GM19452 (cell line): ENCODE measurements around the gene ZDHHC3.

Experiments
- ATAC-seq: cut with Tn5 transposase; IDR thresholded peaks from one replicate; pipeline ENCODE4 v1.9.1; 2021; ENCODE audit not compliant: unreplicated experiment

ZDHHC3 gene

GRCh38 chr3:44930911-44931310 is 45.1 kb downstream of the ZDHHC3 start:
- no peak for ATAC-seq

GRCh38 chr3:44929782-44930181 is 46.2 kb downstream of the ZDHHC3 start:
- ATAC-seq, result no peak

- ATAC-seq, result no peak
Observed at GRCh38 chr3:44927371-44927770, 48.6 kb downstream of the ZDHHC3 start.

GRCh38 chr3:44926921-44927320 is 49.1 kb downstream of the ZDHHC3 start:
- no peak for ATAC-seq

- no peak for ATAC-seq
Observed at GRCh38 chr3:44926172-44926571, 49.8 kb downstream of the ZDHHC3 start.

- no peak for ATAC-seq
Observed at GRCh38 chr3:44924457-44925084, 51.4 kb downstream of the ZDHHC3 start.

- ATAC-seq, result no peak
Observed at GRCh38 chr3:44923632-44924456, 52.1 kb downstream of the ZDHHC3 start.

- no peak for ATAC-seq
Observed at GRCh38 chr3:44920081-44920480, 55.9 kb downstream of the ZDHHC3 start.

- no peak for ATAC-seq
Observed at GRCh38 chr3:44918581-44918980, 57.4 kb downstream of the ZDHHC3 start.

GRCh38 chr3:44918087-44918486 is 57.9 kb downstream of the ZDHHC3 start:
- ATAC-seq, result no peak

- ATAC-seq, result no peak
Observed at GRCh38 chr3:44915702-44916438, 60.1 kb downstream of the ZDHHC3 start.

GRCh38 chr3:44914936-44915335 is 61.0 kb downstream of the ZDHHC3 start:
- ATAC-seq, result no peak

- no peak for ATAC-seq
Observed at GRCh38 chr3:44913868-44914468, 62.0 kb downstream of the ZDHHC3 start.

GRCh38 chr3:44910693-44911092 is 65.3 kb downstream of the ZDHHC3 start:
- ATAC-seq, result no peak

- no peak for ATAC-seq
Observed at GRCh38 chr3:44909063-44909462, 66.9 kb downstream of the ZDHHC3 start.

- no peak for ATAC-seq
Observed at GRCh38 chr3:44907612-44908011, 68.4 kb downstream of the ZDHHC3 start.

- ATAC-seq, result no peak
Observed at GRCh38 chr3:44906997-44907396, 69.0 kb downstream of the ZDHHC3 start.

- no peak for ATAC-seq
Observed at GRCh38 chr3:44905446-44906157, 70.4 kb downstream of the ZDHHC3 start.

- ATAC-seq, result no peak
Observed at GRCh38 chr3:44903751-44904150, 72.2 kb downstream of the ZDHHC3 start.

GRCh38 chr3:44903314-44903713 is 72.7 kb downstream of the ZDHHC3 start:
- no peak for ATAC-seq

GRCh38 chr3:44902628-44903027 is 73.3 kb downstream of the ZDHHC3 start:
- no peak for ATAC-seq
